Right kidney (tissue), 1 donor: ENCODE measurements around the gene LIPT2.

Experiments
- DNase-seq: peaks from one replicate; pipeline ENCODE4 v3.0.0-alpha.2; 2016

The LIPT2 gene

DNA sequence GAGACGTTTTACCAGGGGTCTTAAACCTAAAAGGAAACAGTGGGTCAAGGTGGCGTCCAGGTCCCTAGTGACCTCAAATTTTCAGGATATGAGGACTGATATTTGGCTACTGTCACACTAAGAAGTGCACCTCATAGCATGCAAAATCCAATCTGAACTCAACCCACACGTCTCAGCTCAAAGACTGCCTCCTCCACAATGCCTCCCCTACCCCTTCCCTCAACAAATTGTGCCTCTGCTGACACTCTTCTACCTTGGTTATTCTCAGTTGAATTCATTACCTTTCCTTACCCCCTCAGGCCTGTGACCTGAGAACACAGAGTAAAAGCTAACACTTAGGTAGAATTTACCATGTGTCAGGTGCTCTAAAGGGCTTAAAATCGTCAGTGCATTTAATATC, 12.4 kb upstream of the LIPT2 start:
- no peak for DNase-seq

DNA sequence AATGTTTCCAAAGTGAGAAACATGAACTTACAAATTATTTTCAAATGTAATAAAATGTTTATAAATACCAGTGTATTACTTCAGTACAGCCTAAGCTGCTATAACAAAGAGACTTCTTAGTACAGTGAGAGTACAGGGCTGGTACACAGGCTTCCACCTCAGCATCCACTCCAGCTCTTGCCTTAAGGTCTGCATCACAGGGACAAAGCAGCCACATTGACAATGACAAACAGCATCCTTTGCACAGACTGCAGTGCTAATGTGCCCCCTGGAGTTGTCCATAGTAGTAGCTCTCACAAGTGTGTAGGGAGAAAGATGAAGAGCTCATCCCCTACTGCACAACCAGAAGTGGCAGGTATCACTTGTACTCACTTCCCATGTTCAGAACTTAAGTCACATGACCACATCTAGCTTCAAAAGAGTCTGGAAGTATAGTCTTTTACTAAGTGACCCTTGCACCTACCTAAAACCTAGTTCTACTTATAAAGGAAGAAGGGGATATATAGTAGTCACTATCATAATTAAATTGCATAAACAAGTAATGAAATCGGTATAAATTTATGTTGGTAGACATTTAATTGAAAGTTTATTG, 10.7 kb upstream of the LIPT2 start:
- DNase-seq: no peak

DNA sequence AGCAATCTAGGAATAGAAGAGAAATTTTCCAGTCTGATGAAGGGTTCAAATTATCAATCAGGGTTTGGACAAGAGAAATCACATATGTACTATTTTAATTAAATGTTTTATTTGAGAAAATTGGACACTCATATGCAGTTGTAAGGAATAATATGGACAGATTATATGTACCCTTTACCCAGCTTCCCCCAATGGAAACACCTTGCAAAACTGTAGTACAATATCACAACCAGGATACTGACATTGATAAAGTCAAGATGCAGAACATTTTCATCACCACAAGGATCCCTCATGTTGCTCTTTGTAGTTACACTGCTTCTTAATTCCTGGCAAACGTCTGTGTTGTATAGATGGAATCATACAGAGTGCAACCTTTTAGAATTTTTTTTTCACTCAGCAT, 1.4 kb upstream of the LIPT2 start:
- no peak for DNase-seq

DNA sequence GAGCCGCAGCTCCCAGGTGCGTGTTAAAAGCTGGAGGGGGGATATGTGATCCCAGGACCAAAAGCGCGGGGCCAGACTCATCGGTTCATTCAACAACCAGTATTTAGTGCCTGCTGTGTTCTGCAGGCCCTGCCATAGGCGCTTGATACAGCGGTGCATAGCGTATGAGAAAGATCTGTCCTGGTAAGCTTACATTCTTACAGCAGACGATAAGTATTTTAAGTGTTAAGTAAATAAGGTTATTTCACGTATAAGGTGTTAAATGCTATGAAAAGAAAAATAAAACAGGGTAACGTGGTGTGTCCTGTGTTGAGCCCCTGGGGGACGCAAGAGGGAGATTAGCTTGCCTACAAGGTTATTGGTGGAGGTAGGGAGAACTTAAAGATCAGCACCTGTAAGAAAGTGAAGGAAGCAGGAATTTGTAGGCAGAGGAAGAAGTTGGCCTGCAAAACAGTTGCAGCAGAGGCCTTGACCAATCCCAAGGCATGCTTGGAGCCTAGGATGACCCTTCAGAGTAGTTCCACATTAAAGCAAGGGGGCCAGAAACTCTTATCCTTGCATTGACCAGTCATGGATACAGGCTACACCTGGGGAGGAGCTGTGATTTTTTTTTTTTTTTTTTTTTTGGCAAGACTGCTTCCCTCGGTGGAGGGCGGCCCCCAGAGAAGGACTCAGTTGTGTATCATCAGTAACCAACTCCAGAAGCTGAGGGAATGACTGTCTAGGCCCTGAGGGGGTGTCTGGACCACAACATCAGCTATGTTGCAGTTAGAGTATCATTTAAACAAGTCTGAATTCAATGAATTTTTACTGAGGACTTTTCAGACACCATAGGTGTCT, 487 bp upstream of the LIPT2 start:
- DNase-seq: no peak

DNA sequence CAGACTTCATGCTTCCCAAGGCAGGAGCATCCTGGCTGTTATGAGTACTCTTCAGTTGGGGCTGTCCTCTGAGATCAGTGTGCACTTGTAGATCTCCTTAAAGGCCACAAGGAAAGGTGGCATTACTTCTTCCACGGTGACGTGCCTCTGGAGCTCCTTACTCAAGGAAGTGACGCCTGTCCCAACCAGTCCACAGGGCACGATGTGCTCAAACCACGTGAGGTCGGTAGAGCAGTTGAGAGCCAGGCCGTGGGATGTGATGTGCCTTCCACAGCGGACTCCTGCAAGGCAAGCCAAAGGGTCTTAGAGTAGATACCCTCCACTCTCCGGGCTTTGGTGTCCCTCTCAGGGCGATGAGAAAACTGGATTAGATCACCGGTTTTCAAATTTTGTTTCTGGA, 1.4 kb downstream of the LIPT2 start:
- no peak for DNase-seq

DNA sequence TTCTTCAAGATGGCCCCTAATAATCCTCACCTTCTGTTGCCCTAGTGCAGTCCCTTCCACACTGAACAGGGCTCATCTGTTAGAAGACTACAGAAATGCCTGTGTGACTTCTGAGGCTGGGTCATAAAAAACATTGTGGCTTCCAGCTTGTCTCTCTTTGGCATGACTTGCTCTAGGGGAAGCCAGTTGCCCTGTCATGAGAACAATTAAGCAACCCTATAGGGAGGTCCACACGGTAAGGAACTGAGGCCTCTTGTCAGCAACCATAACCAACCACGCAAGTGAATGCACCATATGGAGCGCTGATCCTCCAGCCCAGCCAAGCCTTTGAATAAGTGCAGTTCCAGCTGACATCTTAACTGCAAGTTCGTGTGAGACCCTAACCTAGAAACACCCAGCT, 2.6 kb downstream of the LIPT2 start:
- no peak for DNase-seq

DNA sequence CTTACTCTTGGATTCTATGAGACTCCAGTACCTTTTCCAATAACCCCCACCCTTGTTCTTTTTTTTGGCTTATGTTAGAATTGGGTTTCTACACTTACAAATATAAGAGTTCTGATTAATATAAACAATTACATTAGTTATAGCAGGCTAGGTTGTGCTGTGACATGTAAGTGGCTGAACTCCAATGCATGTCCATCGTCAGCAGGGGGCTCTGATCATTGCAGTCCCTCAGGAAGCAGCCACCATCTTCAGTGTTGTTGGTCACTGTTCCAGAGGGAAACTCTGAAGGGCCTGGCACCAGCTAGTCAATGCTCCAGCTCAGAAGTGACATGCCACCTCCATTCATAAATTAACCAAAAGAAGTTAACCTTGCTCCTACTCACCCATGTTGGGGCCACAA, 5.6 kb downstream of the LIPT2 start:
- DNase-seq: no peak

DNA sequence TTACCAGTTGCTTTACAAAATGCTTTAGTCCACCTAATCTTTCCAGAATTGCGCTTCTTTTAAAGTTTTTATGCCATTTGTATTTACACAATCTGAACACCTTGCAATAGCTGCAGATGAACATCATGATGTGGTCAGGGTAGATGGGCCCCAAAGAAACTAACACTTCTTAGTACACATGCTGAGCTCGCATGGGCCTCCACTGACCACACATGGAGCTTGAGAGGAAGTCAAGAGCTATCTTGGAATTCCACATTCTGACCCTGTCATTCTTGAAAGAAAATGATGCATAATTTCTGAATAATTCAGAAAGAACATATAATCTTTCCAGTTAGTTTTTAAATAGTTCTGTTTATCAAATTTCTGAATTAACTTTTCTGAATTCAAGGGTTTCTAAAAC, 7.7 kb downstream of the LIPT2 start:
- no peak for DNase-seq

DNA sequence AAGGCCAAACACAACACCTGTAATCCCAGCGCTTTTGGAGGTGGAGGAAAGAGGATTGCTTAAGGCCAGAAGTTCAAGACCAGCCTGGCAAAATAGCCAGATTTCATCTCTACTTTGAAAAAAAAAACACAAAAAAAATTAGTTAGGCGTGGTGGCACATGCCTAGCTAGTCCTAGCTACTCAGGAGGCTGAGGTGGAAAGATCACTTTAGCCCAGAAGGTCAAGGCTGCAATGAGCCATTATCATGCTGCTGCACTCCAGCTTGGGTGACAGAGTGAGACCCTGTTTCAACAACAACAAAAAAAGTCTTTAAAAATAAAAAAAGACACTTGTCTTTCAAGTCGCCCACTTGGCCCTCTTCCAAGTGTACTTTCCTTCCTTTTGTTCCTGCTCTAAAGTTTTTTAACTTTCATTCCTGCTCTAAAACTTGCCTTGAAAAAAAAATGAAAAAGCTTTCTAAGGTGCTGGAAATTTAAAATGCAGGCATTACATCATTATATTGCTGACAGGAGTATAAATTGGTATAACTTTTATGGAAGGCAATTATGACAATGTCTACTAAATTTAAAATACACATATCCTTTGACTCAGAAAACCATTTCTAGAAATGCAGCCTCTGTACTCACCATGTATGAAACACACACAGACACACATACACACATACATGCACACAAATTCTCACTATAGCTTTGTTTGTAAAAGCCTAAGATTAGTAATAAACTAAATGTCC, 12.7 kb downstream of the LIPT2 start:
- no peak for DNase-seq

DNA sequence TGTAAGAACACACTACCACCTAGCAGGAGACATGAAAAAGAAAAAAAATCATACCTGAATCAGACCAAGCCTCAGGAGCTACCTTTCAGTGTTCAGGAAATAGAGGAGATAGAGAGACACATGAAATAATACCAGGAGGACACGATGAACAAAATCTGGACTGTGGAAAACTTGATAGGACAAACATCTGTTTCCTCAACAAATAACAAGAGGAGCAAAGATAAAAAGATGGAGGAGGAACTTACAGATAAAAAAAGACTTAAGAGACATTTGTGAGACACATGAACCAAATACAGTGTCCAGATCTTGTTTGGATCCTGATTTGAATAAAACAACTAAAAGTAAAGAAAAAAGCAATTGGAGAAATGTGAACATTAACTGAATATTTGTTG, 13.8 kb downstream of the LIPT2 start:
- DNase-seq: no peak

DNA sequence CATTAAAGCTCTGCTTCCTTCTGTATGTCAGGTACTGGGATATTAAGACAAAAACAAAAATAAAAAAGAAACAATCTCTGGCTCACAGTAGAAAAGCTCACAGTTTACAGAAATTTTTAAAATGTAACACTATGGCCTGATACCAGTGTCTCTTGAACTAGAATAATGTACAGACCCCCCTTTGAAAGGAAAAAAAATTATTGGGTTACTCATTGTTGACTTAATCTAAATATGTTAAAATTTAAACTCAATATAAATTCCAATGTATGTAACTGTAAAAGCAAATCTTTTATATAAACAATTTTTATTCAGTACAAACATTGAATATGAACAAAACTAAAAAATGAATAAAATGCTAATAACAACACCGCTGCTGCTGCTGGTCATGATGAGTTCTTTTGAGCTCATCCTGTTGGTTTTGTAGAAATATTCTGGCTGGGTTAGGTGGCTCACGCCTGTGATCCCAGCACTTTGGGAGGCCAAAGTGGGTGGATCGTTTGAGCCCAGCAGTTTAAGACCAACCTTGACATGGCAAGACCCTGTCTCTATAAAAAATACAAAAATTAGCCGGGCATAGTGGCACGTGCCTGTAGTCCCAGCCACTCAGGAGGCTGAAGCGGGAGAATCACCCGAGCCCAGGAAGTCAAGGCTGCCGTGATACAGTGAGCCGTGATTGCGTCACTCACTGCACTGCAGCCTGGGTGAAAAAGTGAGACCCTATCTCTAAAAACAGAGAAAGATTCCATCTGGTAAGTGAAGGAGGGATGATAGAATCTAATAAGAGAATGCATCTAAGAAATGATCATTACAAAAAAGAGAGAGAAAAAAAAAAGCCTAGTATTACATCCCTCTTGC, 14.4 kb downstream of the LIPT2 start:
- no peak for DNase-seq

DNA sequence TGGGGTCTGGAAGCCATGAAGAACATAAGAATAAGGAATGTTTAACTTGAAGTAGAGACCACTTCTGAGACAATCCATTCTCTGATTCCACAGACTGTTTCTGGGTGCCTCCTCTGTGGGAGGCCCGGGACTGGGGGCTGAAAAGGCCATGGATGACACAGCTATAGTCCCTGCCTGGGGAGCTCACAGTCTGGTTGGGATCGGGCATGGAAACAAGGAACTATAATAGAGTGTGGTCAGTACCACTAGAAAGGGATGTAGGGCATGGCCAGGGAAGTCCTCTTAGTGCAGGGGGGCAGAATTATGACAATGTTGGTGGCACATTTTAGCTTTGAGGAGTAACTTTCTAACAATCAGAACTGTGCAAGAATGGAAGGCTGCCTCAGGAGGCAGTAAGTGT, 17.0 kb downstream of the LIPT2 start:
- no peak for DNase-seq

DNA sequence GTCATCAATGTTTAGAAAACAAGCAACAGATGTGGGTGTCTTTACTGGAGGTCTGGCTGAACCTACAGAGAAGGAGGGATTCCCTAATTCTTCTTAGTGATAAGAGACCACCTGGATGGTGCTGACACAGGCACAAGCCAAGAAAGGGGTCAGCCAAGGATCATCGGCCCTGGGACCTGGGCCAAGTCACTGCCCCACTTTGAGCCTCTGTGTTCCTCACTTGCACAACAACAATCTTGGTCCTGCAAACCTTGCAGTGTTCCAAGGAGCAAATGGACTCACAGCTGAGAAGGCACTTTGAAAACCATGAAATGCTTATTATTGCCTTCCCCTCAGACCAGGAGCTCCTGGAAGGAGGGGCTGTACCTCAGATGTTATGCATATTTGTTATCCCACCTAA, 19.2 kb downstream of the LIPT2 start:
- DNase-seq: no peak

DNA sequence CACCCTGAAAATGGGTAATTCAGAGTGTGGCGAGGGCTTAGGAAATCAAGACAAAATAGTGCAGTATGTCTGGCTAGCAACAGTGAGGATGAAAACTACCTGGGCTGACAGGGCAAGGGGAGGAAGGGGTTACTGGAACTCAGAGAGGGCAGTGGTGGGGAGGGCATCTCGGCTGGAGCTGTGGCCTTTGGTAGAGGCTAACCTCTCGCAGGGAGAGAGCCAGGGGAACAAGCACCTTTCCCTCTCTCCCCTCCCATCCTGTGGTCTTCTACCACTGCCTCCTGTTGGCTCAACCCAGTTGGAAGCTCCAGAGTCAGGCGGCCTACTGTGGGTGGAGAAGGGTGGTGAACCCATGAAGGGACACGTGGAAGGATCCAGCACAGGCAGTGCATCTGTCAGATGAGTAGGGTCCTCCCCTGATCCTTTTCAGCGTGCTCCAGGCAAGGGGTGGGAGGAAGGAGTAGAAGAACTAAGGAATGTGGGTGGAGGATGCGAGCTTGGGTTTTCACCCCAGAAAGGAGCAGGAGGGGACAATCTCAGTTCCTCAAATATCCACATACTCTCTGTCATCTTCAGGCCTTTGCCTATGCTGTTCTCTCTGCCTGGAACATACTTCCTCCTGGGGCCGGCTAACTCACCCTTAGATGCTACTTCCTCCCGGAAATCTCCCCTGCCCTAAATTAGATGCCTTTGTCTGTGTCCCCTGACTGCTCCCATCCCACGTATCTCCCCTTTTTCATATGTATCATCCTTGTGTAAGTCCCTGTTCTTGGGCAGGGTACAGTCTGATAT, 19.9 kb downstream of the LIPT2 start:
- DNase-seq: no peak

DNA sequence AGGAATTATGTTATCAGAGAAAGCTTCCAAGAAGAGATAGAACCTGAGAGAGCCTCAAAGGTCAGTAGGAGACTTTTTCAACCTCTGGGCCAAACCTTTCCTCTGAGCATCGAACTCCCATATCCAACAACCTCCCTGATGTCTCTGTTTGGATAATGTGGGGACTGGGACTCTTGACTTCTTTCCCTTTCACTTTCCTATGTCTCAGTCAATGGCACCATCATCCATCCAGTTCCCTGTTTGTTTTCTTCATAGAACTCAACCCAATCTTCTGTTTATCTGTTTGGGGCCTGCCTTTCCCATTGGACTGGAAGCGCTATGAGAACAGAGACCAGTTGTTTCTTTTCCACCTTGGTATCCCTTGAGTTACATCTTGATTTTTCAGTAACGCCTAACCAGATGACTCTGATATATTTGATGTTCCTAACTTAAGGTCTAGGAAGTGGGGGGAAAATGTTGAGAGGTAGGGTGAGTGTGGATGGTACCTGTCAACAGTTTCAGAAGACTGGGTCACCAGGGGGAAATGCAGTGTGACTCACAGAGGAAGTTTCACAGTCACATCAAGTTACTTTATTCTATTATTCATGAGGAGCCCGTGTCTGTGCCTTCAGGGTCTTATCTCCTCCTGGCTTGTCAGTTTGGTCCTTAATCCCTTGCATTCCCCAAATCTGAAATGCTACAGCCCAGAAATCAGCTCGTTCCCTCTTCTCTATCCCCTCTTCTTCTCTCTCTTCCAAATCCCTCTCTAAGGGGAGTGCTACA, 21.7 kb downstream of the LIPT2 start:
- no peak for DNase-seq

DNA sequence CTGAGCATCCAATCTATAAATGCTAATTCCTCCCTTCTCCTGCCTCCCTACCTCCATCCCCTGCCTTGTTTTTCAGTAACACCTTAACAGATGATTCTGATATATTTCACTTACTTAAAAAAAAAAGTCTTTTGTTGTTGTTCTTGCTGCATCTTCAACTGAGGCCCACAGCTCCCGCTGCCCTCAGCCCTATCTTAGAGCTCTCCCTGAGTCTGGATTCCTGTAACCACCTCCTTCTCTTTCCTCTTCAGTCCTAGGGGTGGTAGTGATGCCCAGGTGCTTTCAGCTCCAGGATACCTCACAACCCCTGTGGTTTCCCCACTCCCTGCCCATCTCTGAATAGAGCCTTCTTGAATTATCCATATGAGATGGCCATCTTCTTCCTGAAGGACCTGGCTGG, 22.5 kb downstream of the LIPT2 start:
- no peak for DNase-seq

DNA sequence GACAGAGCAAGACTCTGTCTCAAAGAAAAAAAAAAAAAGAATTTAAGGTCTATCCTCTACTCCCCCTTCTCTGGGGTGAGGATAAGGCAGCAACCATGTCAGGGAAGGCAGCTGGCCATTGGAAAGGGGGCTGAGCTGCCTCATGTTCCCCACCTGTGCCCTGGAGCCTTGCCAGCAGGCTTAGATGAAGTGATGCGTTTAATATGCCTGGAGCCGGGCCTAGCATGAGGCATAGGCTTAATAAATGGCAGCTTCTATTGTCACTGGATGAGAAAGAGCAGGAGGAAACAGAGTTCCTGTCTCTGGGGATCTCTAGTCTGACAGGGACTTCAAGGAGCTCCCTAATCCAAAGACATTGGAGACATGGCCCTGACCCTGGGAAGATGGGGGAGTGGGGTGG, 23.0 kb downstream of the LIPT2 start:
- DNase-seq: no peak

DNA sequence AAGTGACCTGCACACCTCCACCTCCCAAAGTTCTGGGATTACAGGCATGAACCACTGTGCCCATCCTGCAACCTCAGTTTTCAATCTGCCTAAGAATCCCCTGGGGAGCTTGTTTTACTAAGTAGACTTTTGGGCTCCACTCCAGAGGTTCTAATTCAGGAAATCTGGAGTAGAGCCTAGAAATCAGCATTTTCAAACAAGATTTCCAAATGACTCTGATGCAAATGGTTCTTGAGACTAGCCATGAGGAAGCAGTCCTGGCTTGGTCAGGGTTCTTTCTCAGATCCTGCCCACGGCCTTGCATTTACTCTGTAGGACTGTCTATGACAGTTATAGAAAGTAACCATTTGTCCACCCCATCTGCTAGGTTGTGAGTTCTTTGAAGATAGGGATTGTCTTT, 24.6 kb downstream of the LIPT2 start:
- no peak for DNase-seq

DNA sequence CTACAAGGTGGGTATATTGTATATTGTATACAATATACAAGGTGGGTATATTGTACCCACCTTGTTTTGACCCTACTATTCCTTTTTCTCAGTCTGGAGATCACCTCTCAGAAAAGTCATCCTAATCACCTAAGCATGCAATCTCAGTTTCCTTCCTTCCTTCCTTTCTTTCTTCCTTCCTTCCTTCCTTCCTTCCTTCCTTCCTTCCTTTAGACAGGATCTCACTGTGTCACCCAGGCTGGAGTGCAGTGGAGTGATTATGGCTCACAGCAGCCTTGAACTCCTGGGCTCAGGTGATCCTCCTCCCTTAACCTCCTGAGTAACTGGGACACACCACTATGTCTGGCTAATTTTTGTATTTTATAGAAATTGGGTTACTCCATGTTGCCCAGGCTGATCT, 25.0 kb downstream of the LIPT2 start:
- no peak for DNase-seq

DNA sequence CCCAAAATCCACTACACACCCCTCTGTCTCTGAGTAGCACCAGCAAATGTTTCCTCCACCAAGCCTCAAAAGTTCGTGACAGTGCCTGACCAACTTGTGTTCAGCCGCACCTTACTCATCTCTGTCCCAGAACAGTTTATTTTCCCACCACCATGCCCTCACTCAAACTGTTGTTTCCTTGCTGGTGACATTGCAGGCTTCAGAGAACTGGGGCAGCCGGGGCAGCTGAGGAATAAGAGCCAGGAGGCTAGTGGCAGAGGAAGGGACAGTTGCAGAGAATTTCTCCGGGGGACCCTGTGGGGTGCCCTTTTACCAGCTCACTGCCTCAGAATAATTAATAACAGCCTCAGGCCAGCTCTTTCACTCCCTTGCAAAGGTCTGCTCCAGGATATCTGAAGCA, 25.5 kb downstream of the LIPT2 start:
- DNase-seq: no peak
